B cell (primary cell): ENCODE data around the gene TAGLN2. TPM values are rescaled to one million over a fixed set of nuclear protein-coding genes. Genes with fewer than 3 reads are reported as not detected.

Experiments used
- ATAC-seq: fragments of 200-7000 bp; cut with Tn5 transposase; one replicate; pipeline ENCODE4 v1.10.0; 2021; ENCODE audit warnings: low read depth, mild to moderate bottlenecking, moderate number of reproducible peaks, moderate library complexity
- CTCF ChIA-PET: fragments of 350-600 bp; sonication (Branson Sonifier 250); formaldehyde crosslinking; loops from one replicate; lab custom pipeline; 2021; ENCODE audit warnings: antibody characterized with exemption, inconsistent platforms; lab: Charles Lee
- POLR2A ChIA-PET: fragments of 350-600 bp; sonication (Branson Sonifier 250); formaldehyde crosslinking; loops from one replicate; lab custom pipeline; 2021; ENCODE audit warnings: antibody characterized with exemption; lab: Charles Lee
- DNase-seq: peaks from one replicate; pipeline ENCODE4 v3.0.0; 2013
- H2AFZ ChIP-seq: 2 replicates; pipeline ENCODE4 v1.6.1; 2012; ENCODE audit warnings: mild to moderate bottlenecking, low read depth, low read length; ENCODE audit not compliant: insufficient read depth, poor library complexity, severe bottlenecking
- H3K27ac ChIP-seq, 2 donors: 1 replicate in 1 of 2; 2 replicates in 1 of 2; pipeline ENCODE4 v1.5.1; 2012 to 2013; ENCODE audit warnings: low read length in 2 of 2, mild to moderate bottlenecking in 2 of 2, moderate library complexity in 1 of 2
- H3K27me3 ChIP-seq, 4 experiments: fragments of 200-600 bp in 1 of 4; sonication (generic) in 1 of 4; replicated peaks in 1 of 4; 1 replicate in 2 of 4; 2 replicates in 2 of 4; pipeline versions ENCODE4 v1.6.1 to v1.7.0; 2013 to 2016; ENCODE audit warnings: low read length in 3 of 4, mild to moderate bottlenecking in 2 of 4, mixed read lengths in 1 of 4, moderate library complexity in 1 of 4; ENCODE audit not compliant: insufficient read depth in 4 of 4, control insufficient read depth in 3 of 4; ENCODE audit errors: control extremely low read depth in 1 of 4
- H3K36me3 ChIP-seq, 2 experiments: replicated peaks in 1 of 2; 1 replicate in 1 of 2; 2 replicates in 1 of 2; pipeline versions ENCODE4 v1.6.1 to v1.7.1; 2013; ENCODE audit warnings: low read length in 1 of 2; ENCODE audit not compliant: insufficient read depth in 2 of 2, control insufficient read depth in 1 of 2; ENCODE audit errors: control extremely low read depth in 1 of 2, extremely low read depth in 1 of 2
- H3K4me1 ChIP-seq, 2 donors: fragments of 200-600 bp in 1 of 2; sonication (generic) in 1 of 2; 1 replicate in 1 of 2; 2 replicates in 1 of 2; pipeline versions ENCODE4 v1.5.1 to v1.6.1; 2013 to 2017; ENCODE audit warnings: low read length in 2 of 2; ENCODE audit not compliant: control insufficient read depth in 2 of 2, insufficient read depth in 2 of 2
- H3K4me2 ChIP-seq: replicated peaks from 2 replicates; pipeline ENCODE3; 2012; ENCODE audit warnings: mild to moderate bottlenecking, low read depth, low read length; ENCODE audit not compliant: poor library complexity, severe bottlenecking
- H3K4me3 ChIP-seq, 5 experiments: fragments of 200-600 bp in 1 of 5; sonication (generic) in 1 of 5; 1 replicate in 3 of 5; 2 replicates in 2 of 5; pipeline versions ENCODE4 v1.5.1 to v1.7.0; 2011 to 2016; ENCODE audit warnings: low read length in 4 of 5, mild to moderate bottlenecking in 4 of 5, low read depth in 2 of 5, control low read depth in 1 of 5, moderate library complexity in 1 of 5; ENCODE audit not compliant: insufficient read depth in 1 of 5; ENCODE audit errors: control extremely low read depth in 1 of 5, extremely low read depth in 1 of 5
- H3K79me2 ChIP-seq: fragments of 200-600 bp; sonication (generic); one replicate; pipeline ENCODE4 v1.6.0; 2016; ENCODE audit warnings: low read length; ENCODE audit not compliant: control insufficient read depth, insufficient read depth
- H3K9ac ChIP-seq: fragments of 200-600 bp; sonication (generic); 2 replicates; pipeline ENCODE4 v1.6.1; 2017; ENCODE audit warnings: mild to moderate bottlenecking, low read length, moderate library complexity
- H3K9me3 ChIP-seq, 3 donors: one replicate each; pipeline versions ENCODE4 v1.6.1 to v1.7.1; 2013; ENCODE audit warnings: low read length in 2 of 3; ENCODE audit not compliant: control insufficient read depth in 2 of 3, insufficient read depth in 1 of 3; ENCODE audit errors: control extremely low read depth in 1 of 3
- H4K20me1 ChIP-seq: 2 replicates; pipeline ENCODE4 v1.6.0; 2012; ENCODE audit warnings: mild to moderate bottlenecking, low read length; ENCODE audit not compliant: insufficient read depth, control insufficient read depth, poor library complexity, severe bottlenecking
- H3K27ac Mint-ChIP-seq: one replicate; pipeline ENCODE4 v1.8.0; 2021; ENCODE audit warnings: mixed read lengths
- H3K27me3 Mint-ChIP-seq: one replicate; pipeline ENCODE4 v1.8.0; 2021; ENCODE audit warnings: mixed read lengths
- H3K4me1 Mint-ChIP-seq: one replicate; pipeline ENCODE4 v1.8.0; 2021; ENCODE audit warnings: mixed read lengths
- H3K4me3 Mint-ChIP-seq: one replicate; pipeline ENCODE4 v1.8.0; 2021; ENCODE audit warnings: mixed read lengths
- H3K9me3 Mint-ChIP-seq: one replicate; pipeline ENCODE4 v1.8.0; 2022; ENCODE audit warnings: mixed read lengths; ENCODE audit not compliant: insufficient read depth
- EZH2 ChIP-seq: IDR thresholded peaks from 2 replicates; pipeline ENCODE4 v1.6.1; 2012; ENCODE audit warnings: borderline replicate concordance, low read depth, mild to moderate bottlenecking, moderate library complexity, low read length; ENCODE audit not compliant: insufficient read depth, poor library complexity, severe bottlenecking
- WGBS: methylation state at CpG from one replicate; pipeline ENCODE4 v1.1.5; 2013; ENCODE audit warnings: missing lambda C conversion rate; ENCODE audit not compliant: insufficient coverage; 5-methylcytosine and 5-hydroxymethylcytosine counted together
- intact Hi-C: fragments of 100-400 bp; cut with micrococcal nuclease; formaldehyde crosslinking; loops from one replicate; pipeline ENCODE4 v1.10.0; 2022
- polyA minus RNA-seq: library from RNA; depleted of rRNA, polyadenylated mRNA; stranded (reverse); fragments of >200 nt; gene quantifications from 2 replicates; pipeline ENCODE4 v1.2.3, GENCODE V29; 2012
- polyA plus RNA-seq: library from polyadenylated mRNA; depleted of rRNA; stranded (reverse); fragments of >200 nt; gene quantifications from 2 replicates; pipeline ENCODE4 v1.2.3, GENCODE V29; 2012
- total RNA-seq, 2 donors: library from RNA; stranded (reverse); fragments of 120-200 nt in 1 of 2; gene quantifications; 1 replicate in 1 of 2; 2 replicates in 1 of 2; pipeline versions ENCODE4 v1.2.3 to v1.2.4, GENCODE V29; 2013 to 2022
- TF ChIP-seq, protein P1 (sequence below): fragments of 200-600 bp; IDR thresholded peaks from one replicate; pipeline ENCODE4 v1.8.0; 2022; ENCODE audit warnings: antibody characterized with exemption, mild to moderate bottlenecking

Gene TAGLN2
- total RNA-seq (342 and 354 TPM in 2 replicates), polyA plus RNA-seq (656 and 721 TPM in 2 replicates), polyA minus RNA-seq (211 and 397 TPM in 2 replicates)
- 436 TPM for total RNA-seq (2013)

DNA sequence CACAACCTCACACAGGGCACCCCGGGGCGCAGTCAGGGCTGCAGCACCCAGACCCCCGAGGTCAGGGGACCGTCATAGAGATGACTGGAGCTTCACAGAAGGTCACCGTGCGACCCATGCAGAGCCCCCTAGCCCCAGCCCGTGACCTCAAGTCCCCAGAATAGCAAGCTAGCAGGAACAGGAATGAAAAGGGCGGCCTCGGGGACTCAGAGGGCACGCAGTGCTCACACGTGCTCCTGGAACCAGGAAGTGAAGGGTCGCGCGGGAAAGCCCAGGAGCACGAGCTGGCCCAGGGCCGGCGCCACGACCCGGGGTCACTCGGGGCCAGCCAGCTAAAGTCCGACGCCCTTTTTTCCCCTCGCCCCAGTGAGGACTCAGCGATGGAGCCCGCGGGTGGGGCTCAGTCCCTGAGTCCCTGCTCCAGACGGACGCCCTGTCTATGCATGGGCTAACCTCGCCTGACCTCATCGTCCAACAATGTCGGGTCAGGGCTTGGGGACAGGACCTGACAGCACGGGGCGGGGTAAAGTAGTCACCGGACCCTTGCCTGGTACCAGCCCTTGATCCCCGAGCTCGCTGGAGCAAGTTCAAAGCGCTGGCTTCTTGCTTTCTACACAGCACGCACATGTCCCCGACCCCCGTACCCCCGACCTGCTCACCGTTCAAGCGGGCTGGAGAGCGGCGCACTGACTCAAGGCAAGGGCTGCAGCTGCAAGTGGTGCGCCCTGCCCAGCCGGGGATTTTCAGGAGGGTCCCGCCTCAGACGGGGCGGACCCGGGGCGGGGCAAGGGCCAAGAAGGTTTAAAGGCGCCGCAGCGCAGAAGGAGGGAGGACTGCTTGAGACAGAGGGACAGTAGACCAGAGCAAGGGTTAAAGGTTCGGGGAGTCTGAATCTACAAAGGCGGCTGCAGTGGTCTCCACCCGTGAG, at the start of gene TAGLN2:
TAGLN2 (minus strand) TSS at position 717 of the 928 bp plus-strand sequence. CDS start 4,998 bp downstream, outside the sequence.
- under 1% methylated on average over 58 of the region's 58 CpGs for WGBS
- DNase-seq = peak; percentile 93
- Histone ChIP-seq H3K9me3 (peaks cover 0 to 4% (median 0%) of the 10 kb centered on the region in 3 donors), H3K27ac (peak within 1 kb of the TSS; percentile 98 to 100), H3K36me3 (peaks cover 0 to 19% of the 10 kb centered on the region in 2 experiments), H3K4me2 (peak within 1 kb of the TSS; percentile 99), H2AFZ (peak within 1 kb of the TSS; percentile 48), H3K79me2 (peaks cover 80% of the 10 kb centered on the region), H3K4me3 (peak within 1 kb of the TSS; percentile 81 to 100 (median 99)), H3K9ac (peak within 1 kb of the TSS; percentile 97), H3K4me1 (peaks cover 41 to 46% of the 10 kb centered on the region in 2 donors), H4K20me1 (peaks cover 28% of the 10 kb centered on the region), H3K27me3 (no peaks in the 10 kb centered on the region)
- ATAC-seq = peak; percentile 65
- intact Hi-C loops = loop anchor here (1.0 to 10.0 kb wide), 6 partner anchors 11 to 1820 kb away; partner anchors contain the start of genes DUSP12, DUSP23, IGSF8 and USF1
- H3K27ac Mint-ChIP-seq = peak within 1 kb of the TSS; percentile 99
- no peaks in the 10 kb centered on the region for H3K27me3 Mint-ChIP-seq
- H3K9me3 Mint-ChIP-seq = no peaks in the 10 kb centered on the region
- no peak for TF ChIP-seq EZH2
- TF ChIP-seq, protein P1, sequence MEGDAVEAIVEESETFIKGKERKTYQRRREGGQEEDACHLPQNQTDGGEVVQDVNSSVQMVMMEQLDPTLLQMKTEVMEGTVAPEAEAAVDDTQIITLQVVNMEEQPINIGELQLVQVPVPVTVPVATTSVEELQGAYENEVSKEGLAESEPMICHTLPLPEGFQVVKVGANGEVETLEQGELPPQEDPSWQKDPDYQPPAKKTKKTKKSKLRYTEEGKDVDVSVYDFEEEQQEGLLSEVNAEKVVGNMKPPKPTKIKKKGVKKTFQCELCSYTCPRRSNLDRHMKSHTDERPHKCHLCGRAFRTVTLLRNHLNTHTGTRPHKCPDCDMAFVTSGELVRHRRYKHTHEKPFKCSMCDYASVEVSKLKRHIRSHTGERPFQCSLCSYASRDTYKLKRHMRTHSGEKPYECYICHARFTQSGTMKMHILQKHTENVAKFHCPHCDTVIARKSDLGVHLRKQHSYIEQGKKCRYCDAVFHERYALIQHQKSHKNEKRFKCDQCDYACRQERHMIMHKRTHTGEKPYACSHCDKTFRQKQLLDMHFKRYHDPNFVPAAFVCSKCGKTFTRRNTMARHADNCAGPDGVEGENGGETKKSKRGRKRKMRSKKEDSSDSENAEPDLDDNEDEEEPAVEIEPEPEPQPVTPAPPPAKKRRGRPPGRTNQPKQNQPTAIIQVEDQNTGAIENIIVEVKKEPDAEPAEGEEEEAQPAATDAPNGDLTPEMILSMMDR = no peak
- POLR2A ChIA-PET = interaction anchor here (0.6 to 2.0 kb wide), 10 partner anchors 9 to 173 kb away, joined by 3 to 7 read pairs (median 4); partner anchors contain the start of genes CFAP45, IGSF8 and IGSF9
- peaks cover 50% of the 10 kb centered on the region for H3K4me1 Mint-ChIP-seq
- CTCF ChIA-PET = interaction anchor here (1.1 to 8.7 kb wide), 6 partner anchors 10 to 125 kb away, joined by 3 to 81 read pairs (median 17); no protein-coding TSS in a partner anchor
- H3K4me3 Mint-ChIP-seq = peak within 1 kb of the TSS; percentile 96
